Upper lobe of left lung (tissue), 4 donors: ENCODE results near the gene CFAP299.

Experiments used
- EP300 ChIP-seq, 4 donors: sonication (generic); formaldehyde crosslinking; IDR thresholded peaks; one replicate each; pipeline ENCODE4 v1.5.1; 2017; ENCODE audit warnings: antibody characterized with exemption in 4 of 4, control low read depth in 2 of 4
- POLR2A ChIP-seq, 4 donors: fragments of 450-650 bp; IDR thresholded peaks; one replicate each; pipeline ENCODE4 v1.5.1; 2016 to 2017; ENCODE audit warnings: antibody characterized with exemption in 4 of 4, mild to moderate bottlenecking in 2 of 4
- POLR2AphosphoS5 ChIP-seq, 2 donors: sonication (generic); formaldehyde crosslinking; IDR thresholded peaks; one replicate each; pipeline ENCODE4 v1.5.1; 2017; ENCODE audit warnings: antibody characterized with exemption in 2 of 2
- TF ChIP-seq, protein P1 (sequence below), 6 experiments: fragments of 450-650 bp in 4 of 6; fragments of 200-600 bp in 2 of 6; sonication (generic) in 2 of 6; IDR thresholded peaks; one replicate each; pipeline ENCODE4 v1.5.1; 2016 to 2019; ENCODE audit warnings: antibody characterized with exemption in 6 of 6

- TF ChIP-seq, protein P1, sequence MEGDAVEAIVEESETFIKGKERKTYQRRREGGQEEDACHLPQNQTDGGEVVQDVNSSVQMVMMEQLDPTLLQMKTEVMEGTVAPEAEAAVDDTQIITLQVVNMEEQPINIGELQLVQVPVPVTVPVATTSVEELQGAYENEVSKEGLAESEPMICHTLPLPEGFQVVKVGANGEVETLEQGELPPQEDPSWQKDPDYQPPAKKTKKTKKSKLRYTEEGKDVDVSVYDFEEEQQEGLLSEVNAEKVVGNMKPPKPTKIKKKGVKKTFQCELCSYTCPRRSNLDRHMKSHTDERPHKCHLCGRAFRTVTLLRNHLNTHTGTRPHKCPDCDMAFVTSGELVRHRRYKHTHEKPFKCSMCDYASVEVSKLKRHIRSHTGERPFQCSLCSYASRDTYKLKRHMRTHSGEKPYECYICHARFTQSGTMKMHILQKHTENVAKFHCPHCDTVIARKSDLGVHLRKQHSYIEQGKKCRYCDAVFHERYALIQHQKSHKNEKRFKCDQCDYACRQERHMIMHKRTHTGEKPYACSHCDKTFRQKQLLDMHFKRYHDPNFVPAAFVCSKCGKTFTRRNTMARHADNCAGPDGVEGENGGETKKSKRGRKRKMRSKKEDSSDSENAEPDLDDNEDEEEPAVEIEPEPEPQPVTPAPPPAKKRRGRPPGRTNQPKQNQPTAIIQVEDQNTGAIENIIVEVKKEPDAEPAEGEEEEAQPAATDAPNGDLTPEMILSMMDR (IDR thresholded peaks at IDR 0.05), result no peak
- no peak for TF ChIP-seq POLR2AphosphoS5 (IDR thresholded peaks at IDR 0.05)
- TF ChIP-seq EP300 (IDR thresholded peaks at IDR 0.05), result no peak
- TF ChIP-seq POLR2A (IDR thresholded peaks at IDR 0.05), result no peak
Measured at GRCh38 chr4:80610845-80611677, 275.5 kb downstream of the CFAP299 start.
